ENCODE measurements around the gene BNIP5.

- TF ChIP-seq, protein P1, sequence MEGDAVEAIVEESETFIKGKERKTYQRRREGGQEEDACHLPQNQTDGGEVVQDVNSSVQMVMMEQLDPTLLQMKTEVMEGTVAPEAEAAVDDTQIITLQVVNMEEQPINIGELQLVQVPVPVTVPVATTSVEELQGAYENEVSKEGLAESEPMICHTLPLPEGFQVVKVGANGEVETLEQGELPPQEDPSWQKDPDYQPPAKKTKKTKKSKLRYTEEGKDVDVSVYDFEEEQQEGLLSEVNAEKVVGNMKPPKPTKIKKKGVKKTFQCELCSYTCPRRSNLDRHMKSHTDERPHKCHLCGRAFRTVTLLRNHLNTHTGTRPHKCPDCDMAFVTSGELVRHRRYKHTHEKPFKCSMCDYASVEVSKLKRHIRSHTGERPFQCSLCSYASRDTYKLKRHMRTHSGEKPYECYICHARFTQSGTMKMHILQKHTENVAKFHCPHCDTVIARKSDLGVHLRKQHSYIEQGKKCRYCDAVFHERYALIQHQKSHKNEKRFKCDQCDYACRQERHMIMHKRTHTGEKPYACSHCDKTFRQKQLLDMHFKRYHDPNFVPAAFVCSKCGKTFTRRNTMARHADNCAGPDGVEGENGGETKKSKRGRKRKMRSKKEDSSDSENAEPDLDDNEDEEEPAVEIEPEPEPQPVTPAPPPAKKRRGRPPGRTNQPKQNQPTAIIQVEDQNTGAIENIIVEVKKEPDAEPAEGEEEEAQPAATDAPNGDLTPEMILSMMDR (IDR thresholded peaks at IDR 0.05; ENCODE audit: borderline replicate concordance, extremely low read depth, low read length, poor library complexity, severe bottlenecking) = no peak
- no peak for TF ChIP-seq EZH2 (IDR thresholded peaks at IDR 0.05; ENCODE audit: borderline replicate concordance, low read depth, low read length, severe bottlenecking)
Measured at GRCh38 chr6:36268478-36269275, 68.0 kb downstream of the BNIP5 start.
